HG02678 (cell line): ENCODE results near the gene TMEM203.

Experiments
- ATAC-seq: cut with Tn5 transposase; IDR thresholded peaks from one replicate; pipeline ENCODE4 v1.9.1; 2021; ENCODE audit warnings: mild to moderate bottlenecking, moderate library complexity; ENCODE audit not compliant: unreplicated experiment

TMEM203 gene

GRCh38 chr9:137167747-137168572, 37.5 kb downstream of the TMEM203 start:
- ATAC-seq, result no peak

- ATAC-seq, result no peak
Measured at GRCh38 chr9:137167277-137167746, 38.1 kb downstream of the TMEM203 start.

- ATAC-seq, result no peak
Measured at GRCh38 chr9:137166380-137167229, 38.8 kb downstream of the TMEM203 start.

- no peak for ATAC-seq
Measured at GRCh38 chr9:137165250-137165836, 40.1 kb downstream of the TMEM203 start.

- ATAC-seq, result no peak
Measured at GRCh38 chr9:137164370-137165249, 40.8 kb downstream of the TMEM203 start.

GRCh38 chr9:137163805-137164204, 41.6 kb downstream of the TMEM203 start:
- ATAC-seq, result no peak

GRCh38 chr9:137163365-137163715, 42.1 kb downstream of the TMEM203 start:
- ATAC-seq, result no peak

- ATAC-seq, result no peak
Measured at GRCh38 chr9:137162505-137163364, 42.7 kb downstream of the TMEM203 start.

- no peak for ATAC-seq
Measured at GRCh38 chr9:137161558-137162486, 43.6 kb downstream of the TMEM203 start.

GRCh38 chr9:137160716-137161557, 44.5 kb downstream of the TMEM203 start:
- no peak for ATAC-seq

- ATAC-seq, result no peak
Measured at GRCh38 chr9:137160054-137160425, 45.4 kb downstream of the TMEM203 start.

- no peak for ATAC-seq
Measured at GRCh38 chr9:137159105-137160053, 46.1 kb downstream of the TMEM203 start.

- ATAC-seq, result no peak
Measured at GRCh38 chr9:137158625-137159024, 46.8 kb downstream of the TMEM203 start.

GRCh38 chr9:137157618-137158415, 47.6 kb downstream of the TMEM203 start:
- ATAC-seq, result no peak

GRCh38 chr9:137156567-137157375, 48.7 kb downstream of the TMEM203 start:
- ATAC-seq, result no peak
